ENCODE data around the gene FAM13C.

FAM13C gene

GRCh38 chr10:59252491-59252890, 109.9 kb downstream of the FAM13C start:
- H3K27ac ChIP-seq (ENCODE audit: extremely low read depth, low read depth, low read length), result no peak overlapping the region
- H3K9me3 ChIP-seq (ENCODE audit: control insufficient read depth, insufficient read depth, low read depth, low read length), result no peaks in the 10 kb centered on the region
- ChIA-PET POLR2A (no interaction called here), CTCF (no interaction called here)
- no peaks in the 10 kb centered on the region for H3K4me1 ChIP-seq (ENCODE audit: control insufficient read depth, insufficient read depth, low read length)
- H3K36me3 ChIP-seq (ENCODE audit: control insufficient read depth in 2 of 2, insufficient read depth in 1 of 2, low read length in 2 of 2), result peaks cover 0 to 3% of the 10 kb centered on the region in 2 experiments; a peak in 1 of 3 replicates
- no peak overlapping the region for H3K4me3 ChIP-seq (ENCODE audit: low read depth, low read length)
- TF ChIP-seq ZNF555 (tag by site-specific recombination; conservative IDR thresholded peaks at IDR 0.05), result no peak
- TF ChIP-seq ZNF747 (tag by site-specific recombination; IDR thresholded peaks at IDR 0.05), result no peak
- no peak for TF ChIP-seq MZF1 (tag by site-specific recombination; IDR thresholded peaks at IDR 0.05; ENCODE audit: borderline replicate concordance)
- TF ChIP-seq SCRT1 (tag by site-specific recombination; IDR thresholded peaks at IDR 0.05; ENCODE audit: borderline replicate concordance), result no peak
- TF ChIP-seq, protein P1, sequence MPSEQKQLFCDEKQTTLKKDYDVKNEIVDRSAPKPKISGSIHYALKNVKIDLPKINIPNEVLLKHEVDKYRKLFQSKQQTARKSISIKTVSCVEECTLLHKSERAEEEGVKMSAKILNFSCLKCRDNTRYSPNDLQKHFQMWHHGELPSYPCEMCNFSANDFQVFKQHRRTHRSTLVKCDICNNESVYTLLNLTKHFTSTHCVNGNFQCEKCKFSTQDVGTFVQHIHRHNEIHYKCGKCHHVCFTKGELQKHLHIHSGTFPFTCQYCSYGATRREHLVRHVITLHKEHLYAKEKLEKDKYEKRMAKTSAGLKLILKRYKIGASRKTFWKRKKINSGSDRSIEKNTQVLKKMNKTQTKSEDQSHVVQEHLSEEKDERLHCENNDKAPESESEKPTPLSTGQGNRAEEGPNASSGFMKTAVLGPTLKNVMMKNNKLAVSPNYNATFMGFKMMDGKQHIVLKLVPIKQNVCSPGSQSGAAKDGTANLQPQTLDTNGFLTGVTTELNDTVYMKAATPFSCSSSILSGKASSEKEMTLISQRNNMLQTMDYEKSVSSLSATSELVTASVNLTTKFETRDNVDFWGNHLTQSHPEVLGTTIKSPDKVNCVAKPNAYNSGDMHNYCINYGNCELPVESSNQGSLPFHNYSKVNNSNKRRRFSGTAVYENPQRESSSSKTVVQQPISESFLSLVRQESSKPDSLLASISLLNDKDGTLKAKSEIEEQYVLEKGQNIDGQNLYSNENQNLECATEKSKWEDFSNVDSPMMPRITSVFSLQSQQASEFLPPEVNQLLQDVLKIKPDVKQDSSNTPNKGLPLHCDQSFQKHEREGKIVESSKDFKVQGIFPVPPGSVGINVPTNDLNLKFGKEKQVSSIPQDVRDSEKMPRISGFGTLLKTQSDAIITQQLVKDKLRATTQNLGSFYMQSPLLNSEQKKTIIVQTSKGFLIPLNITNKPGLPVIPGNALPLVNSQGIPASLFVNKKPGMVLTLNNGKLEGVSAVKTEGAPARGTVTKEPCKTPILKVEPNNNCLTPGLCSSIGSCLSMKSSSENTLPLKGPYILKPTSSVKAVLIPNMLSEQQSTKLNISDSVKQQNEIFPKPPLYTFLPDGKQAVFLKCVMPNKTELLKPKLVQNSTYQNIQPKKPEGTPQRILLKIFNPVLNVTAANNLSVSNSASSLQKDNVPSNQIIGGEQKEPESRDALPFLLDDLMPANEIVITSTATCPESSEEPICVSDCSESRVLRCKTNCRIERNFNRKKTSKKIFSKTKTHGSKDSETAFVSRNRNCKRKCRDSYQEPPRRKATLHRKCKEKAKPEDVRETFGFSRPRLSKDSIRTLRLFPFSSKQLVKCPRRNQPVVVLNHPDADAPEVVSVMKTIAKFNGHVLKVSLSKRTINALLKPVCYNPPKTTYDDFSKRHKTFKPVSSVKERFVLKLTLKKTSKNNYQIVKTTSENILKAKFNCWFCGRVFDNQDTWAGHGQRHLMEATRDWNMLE (tag by site-specific recombination; conservative IDR thresholded peaks at IDR 0.05; ENCODE audit: low read depth), result no peak
- TF ChIP-seq HIC1 (tag by site-specific recombination; IDR thresholded peaks at IDR 0.05), result no peak
- TF ChIP-seq ZFP37 (tag by site-specific recombination; IDR thresholded peaks at IDR 0.05), result no peak
- TF ChIP-seq ZNF654 (tag by site-specific recombination; IDR thresholded peaks at IDR 0.05; ENCODE audit: low read depth), result no peak

- Histone ChIP-seq H3K4me1 (ENCODE audit: control insufficient read depth, insufficient read depth, low read length) (no peaks in the 10 kb centered on the region), H3K36me3 (ENCODE audit: control insufficient read depth in 2 of 2, insufficient read depth in 1 of 2, low read length in 2 of 2) (no peaks in the 10 kb centered on the region), H3K9me3 (ENCODE audit: control insufficient read depth, insufficient read depth, low read depth, low read length) (no peaks in the 10 kb centered on the region), H3K27ac (ENCODE audit: extremely low read depth, low read depth, low read length) (no peak overlapping the region), H3K4me3 (ENCODE audit: low read depth, low read length) (no peak overlapping the region)
- ChIA-PET CTCF (interaction anchor here (0.7 to 1.2 kb wide), 3 partner anchors 335 to 380 kb away, joined by 3 to 4 read pairs (median 3); no protein-coding TSS in a partner anchor), POLR2A (no interaction called here)
- TF ChIP-seq ZNF626 (tag by site-specific recombination; IDR thresholded peaks at IDR 0.05), result no peak
- no peak for TF ChIP-seq PBX3 (CRISPR knock-in tag; IDR thresholded peaks at IDR 0.05)
- no peak for TF ChIP-seq ZNF658 (tag by site-specific recombination; IDR thresholded peaks at IDR 0.05)
- TF ChIP-seq, protein P2, sequence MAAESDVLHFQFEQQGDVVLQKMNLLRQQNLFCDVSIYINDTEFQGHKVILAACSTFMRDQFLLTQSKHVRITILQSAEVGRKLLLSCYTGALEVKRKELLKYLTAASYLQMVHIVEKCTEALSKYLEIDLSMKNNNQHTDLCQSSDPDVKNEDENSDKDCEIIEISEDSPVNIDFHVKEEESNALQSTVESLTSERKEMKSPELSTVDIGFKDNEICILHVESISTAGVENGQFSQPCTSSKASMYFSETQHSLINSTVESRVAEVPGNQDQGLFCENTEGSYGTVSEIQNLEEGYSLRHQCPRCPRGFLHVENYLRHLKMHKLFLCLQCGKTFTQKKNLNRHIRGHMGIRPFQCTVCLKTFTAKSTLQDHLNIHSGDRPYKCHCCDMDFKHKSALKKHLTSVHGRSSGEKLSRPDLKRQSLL (tag by site-specific recombination; IDR thresholded peaks at IDR 0.05), result no peak
- TF ChIP-seq ZFP37 (tag by site-specific recombination; IDR thresholded peaks at IDR 0.05), result no peak
- TF ChIP-seq GLIS1 (tag by site-specific recombination; IDR thresholded peaks at IDR 0.05), result no peak
- TF ChIP-seq MEIS1 (CRISPR knock-in tag; IDR thresholded peaks at IDR 0.05; ENCODE audit: borderline replicate concordance), result no peak
- no peak; the same call in 1 of the 2 replicates for TF ChIP-seq ZNF558 (tag by site-specific recombination; IDR thresholded peaks at IDR 0.05)
- no peak for TF ChIP-seq GLIS2 (tag by site-specific recombination; IDR thresholded peaks at IDR 0.05)
- TF ChIP-seq ZBTB20 (tag by site-specific recombination; IDR thresholded peaks at IDR 0.05), result no peak
- 0 out of 2 replicates have a peak, but pooled peaks have one; percentile 14 for TF ChIP-seq BCL6B (tag by site-specific recombination; IDR thresholded peaks at IDR 0.05)
- TF ChIP-seq ZEB2 (tag by site-specific recombination; IDR thresholded peaks at IDR 0.05), result peak; percentile 77
- TF ChIP-seq, protein P3, sequence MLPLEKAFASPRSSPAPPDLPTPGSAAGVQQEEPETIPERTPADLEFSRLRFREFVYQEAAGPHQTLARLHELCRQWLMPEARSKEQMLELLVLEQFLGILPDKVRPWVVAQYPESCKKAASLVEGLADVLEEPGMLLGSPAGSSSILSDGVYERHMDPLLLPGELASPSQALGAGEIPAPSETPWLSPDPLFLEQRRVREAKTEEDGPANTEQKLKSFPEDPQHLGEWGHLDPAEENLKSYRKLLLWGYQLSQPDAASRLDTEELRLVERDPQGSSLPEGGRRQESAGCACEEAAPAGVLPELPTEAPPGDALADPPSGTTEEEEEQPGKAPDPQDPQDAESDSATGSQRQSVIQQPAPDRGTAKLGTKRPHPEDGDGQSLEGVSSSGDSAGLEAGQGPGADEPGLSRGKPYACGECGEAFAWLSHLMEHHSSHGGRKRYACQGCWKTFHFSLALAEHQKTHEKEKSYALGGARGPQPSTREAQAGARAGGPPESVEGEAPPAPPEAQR (tag by site-specific recombination; IDR thresholded peaks at IDR 0.05), result no peak
- no peak for TF ChIP-seq ZNF404 (tag by site-specific recombination; IDR thresholded peaks at IDR 0.05)
Observed at GRCh38 chr10:59245686-59246085, 116.7 kb downstream of the FAM13C start.

Measured in HEK293 (cell line).